Neutrophil (primary cell): ENCODE data around the gene OCIAD2.
"Not testable (repeated sequence)": the region's sequence is repeated elsewhere in the genome, so short reads cannot be mapped to it uniquely, and the experiment has no call there.

Experiments
- H3K27ac ChIP-seq: fragments of 200-600 bp; sonication (generic); 2 replicates; pipeline ENCODE4 v1.5.1; 2016; ENCODE audit warnings: mild to moderate bottlenecking, moderate library complexity
- H3K27me3 ChIP-seq: fragments of 200-600 bp; sonication (generic); 2 replicates; pipeline ENCODE4 v1.6.0; 2016; ENCODE audit warnings: mild to moderate bottlenecking
- H3K36me3 ChIP-seq: fragments of 200-600 bp; sonication (generic); 2 replicates; pipeline ENCODE4 v1.5.1; 2017
- H3K4me1 ChIP-seq, 2 experiments: fragments of 200-600 bp in 1 of 2; sonication (generic) in 1 of 2; 1 replicate in 1 of 2; 2 replicates in 1 of 2; pipeline versions ENCODE4 v1.5.1 to v1.6.1; 2013 to 2016; ENCODE audit warnings: low read depth in 1 of 2, low read length in 1 of 2, mild to moderate bottlenecking in 1 of 2, moderate library complexity in 1 of 2; ENCODE audit not compliant: control insufficient read depth in 1 of 2, insufficient read depth in 1 of 2
- H3K4me3 ChIP-seq, 2 experiments: fragments of 200-600 bp in 1 of 2; sonication (generic) in 1 of 2; 1 replicate in 1 of 2; 2 replicates in 1 of 2; pipeline ENCODE4 v1.5.1; 2013 to 2016; ENCODE audit warnings: low read depth in 1 of 2, low read length in 1 of 2, mild to moderate bottlenecking in 1 of 2, moderate library complexity in 1 of 2
- H3K9me3 ChIP-seq: fragments of 200-600 bp; sonication (generic); 2 replicates; pipeline ENCODE4 v1.5.1; 2016
- CTCF ChIP-seq: fragments of 200-600 bp; sonication (generic); IDR thresholded peaks from 2 replicates; pipeline ENCODE4 v1.5.1; 2016; ENCODE audit warnings: antibody characterized with exemption

Gene OCIAD2

DNA sequence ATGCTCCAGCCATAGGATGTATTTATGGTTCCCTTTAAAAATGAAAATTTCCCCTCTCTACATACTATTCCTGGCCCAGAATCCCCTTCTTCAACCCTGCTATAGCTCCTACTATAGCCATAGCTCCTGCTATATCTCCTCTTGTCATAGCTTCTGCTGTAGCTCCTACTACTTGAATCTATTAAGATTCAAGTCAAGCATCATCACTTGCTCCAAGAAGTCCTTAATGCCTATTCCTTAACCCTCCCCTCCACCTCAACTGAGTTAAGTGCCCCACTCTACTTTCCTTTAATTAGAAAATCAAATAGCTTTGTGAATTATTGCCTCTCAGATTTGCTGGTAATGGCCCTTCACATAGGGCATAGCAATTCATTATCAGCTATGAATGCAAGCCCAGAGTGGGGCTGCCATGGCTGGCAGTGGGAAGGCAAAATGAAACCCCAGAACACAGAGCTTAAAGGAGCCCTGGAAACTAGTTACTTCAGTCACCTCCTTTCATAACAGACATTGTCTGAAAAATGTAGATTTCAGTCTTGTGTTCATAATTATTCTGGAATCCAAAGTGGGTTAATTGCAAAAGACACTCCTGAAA is 15.4 kb downstream of the OCIAD2 start:
- no peaks in the 10 kb centered on the region for H3K36me3 ChIP-seq
- no peaks in the 10 kb centered on the region for H3K27me3 ChIP-seq
- no peak for TF ChIP-seq CTCF

GRCh38 chr4:48889750-48890149 is 16.8 kb downstream of the OCIAD2 start:
- H3K4me3 ChIP-seq, H3K27me3 ChIP-seq, H3K36me3 ChIP-seq, H3K27ac ChIP-seq, H3K9me3 ChIP-seq, H3K4me1 ChIP-seq: not testable (repeated sequence)

More for the DNA sequence above, 15.4 kb downstream of the OCIAD2 start:
- peaks cover 0 to 3% of the 10 kb centered on the region in 2 experiments for H3K4me1 ChIP-seq
- no peaks in the 10 kb centered on the region for H3K9me3 ChIP-seq
- no peak overlapping the region for H3K4me3 ChIP-seq
- no peak overlapping the region for H3K27ac ChIP-seq

DNA sequence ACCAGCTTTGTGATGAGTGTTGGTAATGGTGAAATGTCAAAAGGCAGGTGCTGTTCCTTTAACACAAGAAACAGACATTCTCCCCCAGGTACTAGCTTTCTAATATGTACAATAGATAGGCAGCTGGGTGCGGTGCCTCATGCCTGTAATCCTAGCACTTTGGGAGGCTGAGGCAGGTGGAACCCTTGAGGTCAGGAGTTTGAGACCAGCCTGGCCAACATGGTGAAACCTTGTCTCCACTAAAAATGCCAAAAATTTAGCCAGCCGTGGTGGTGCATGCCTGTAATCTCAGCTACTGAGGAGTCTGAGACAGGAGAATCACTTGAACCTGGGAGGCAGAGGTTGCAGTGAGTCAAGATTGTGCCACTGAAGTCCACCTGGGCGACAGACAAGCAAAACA is 24.9 kb downstream of the OCIAD2 start:
- H3K9me3 ChIP-seq, H3K4me1 ChIP-seq, H3K4me3 ChIP-seq, H3K27ac ChIP-seq, H3K27me3 ChIP-seq, H3K36me3 ChIP-seq: not testable (repeated sequence)

GRCh38 chr4:48879561-48880442 is 26.8 kb downstream of the OCIAD2 start:
- TF ChIP-seq CTCF, result no peak
- H3K27me3 ChIP-seq, result no peaks in the 10 kb centered on the region
- no peak overlapping the region for H3K4me3 ChIP-seq
- H3K4me1 ChIP-seq, result no peaks in the 10 kb centered on the region
- no peak overlapping the region for H3K27ac ChIP-seq
- H3K9me3 ChIP-seq, result no peaks in the 10 kb centered on the region
- H3K36me3 ChIP-seq, result no peaks in the 10 kb centered on the region

DNA sequence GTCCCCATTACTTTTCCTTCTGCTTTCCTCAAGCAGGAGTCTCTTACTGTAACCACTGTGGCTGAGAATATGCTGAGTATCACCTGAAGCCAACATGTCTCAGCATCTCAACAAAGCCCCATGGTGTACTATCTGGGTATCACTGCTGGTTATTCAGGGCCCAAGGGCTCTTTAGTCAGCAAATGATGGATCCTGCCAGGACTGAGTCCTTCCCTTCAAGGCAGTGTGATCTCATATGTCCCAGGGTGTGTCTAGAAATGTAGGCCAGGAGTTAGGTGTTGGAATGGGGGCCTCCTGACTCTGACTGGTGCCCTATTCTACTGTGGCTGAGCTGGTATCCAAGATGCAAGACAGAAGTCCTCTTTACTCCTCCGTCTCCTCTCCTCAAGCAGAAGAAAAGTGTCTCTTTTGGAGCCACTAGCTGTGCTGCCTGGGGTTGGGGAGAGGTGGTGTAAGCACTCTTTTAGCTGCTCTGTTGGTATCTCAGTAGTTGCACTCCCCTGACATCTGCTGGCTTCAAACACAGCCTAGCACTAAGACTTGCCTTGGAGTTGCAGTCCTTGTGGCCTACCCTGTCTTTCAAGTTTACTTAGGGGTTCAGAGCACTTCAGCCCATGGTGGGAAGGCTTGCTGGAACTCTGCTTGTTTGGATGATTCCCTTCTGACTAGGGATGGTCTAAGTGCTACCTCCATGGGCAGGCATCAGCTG is 28.6 kb downstream of the OCIAD2 start:
- Histone ChIP-seq H3K36me3 (no peaks in the 10 kb centered on the region), H3K27ac (no peak overlapping the region), H3K4me1 (no peaks in the 10 kb centered on the region), H3K9me3 (no peaks in the 10 kb centered on the region), H3K4me3 (no peak overlapping the region), H3K27me3 (no peaks in the 10 kb centered on the region)
- no peak for TF ChIP-seq CTCF

DNA sequence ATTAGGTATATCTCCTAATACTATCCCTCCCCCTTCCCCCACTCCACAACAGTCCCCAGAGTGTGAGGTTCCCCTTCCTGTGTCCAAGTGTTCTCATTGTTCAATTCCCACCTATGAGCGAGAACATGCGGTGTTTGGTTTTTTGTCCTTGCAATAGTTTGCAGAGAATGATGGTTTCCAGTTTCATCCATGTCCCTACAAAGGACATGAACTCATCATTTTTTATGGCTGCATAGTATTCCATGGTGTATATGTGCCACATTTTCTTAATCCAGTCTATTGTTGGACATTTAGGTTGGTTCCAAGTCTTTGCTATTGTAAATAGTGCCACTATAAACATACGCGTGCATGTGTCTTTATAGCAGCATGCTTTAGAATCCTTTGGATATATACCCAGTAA is 41.9 kb downstream of the OCIAD2 start:
- H3K27ac ChIP-seq, H3K4me1 ChIP-seq, H3K9me3 ChIP-seq, H3K4me3 ChIP-seq, H3K27me3 ChIP-seq: not testable (repeated sequence)
- peaks cover 24% of the 10 kb centered on the region for H3K36me3 ChIP-seq

DNA sequence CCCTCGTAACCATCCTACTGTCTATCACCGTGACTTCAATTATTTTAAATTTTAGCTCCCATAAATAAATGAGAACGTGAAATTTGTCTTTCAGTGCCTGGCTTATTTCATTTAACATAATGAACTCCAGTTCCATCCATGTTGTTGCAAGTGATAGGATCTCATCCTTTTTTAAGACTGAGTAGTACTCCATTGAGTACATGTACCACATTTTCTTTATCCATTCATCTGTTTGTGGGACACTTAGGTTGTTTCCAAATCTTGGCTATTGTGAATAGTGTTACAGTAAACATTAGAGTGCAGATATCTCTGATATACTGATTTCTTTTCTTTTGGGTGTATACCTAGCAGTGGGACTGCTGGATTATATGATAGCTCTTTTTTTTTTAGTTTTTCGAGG is 42.8 kb downstream of the OCIAD2 start:
- Histone ChIP-seq H3K4me1 (no peaks in the 10 kb centered on the region), H3K27ac (no peak overlapping the region), H3K9me3 (no peaks in the 10 kb centered on the region), H3K4me3 (no peak overlapping the region), H3K36me3 (peaks cover 31% of the 10 kb centered on the region), H3K27me3 (no peaks in the 10 kb centered on the region)
- no peak for TF ChIP-seq CTCF
